Lung (tissue), 12 donors: Measurements from ENCODE around the gene MLLT6. TPM values are rescaled to one million over a fixed set of nuclear protein-coding genes. Genes with fewer than 3 reads are reported as not detected.

ENCODE experiments used
- ATAC-seq: fragments of 200-7000 bp; cut with Tn5 transposase; one replicate; pipeline ENCODE4 v1.9.1; 2020; ENCODE audit warnings: moderate number of reproducible peaks; ENCODE audit not compliant: insufficient read depth, low FRiP score
- DNase-seq, 3 donors: peaks; one replicate each; pipeline ENCODE4 v3.0.0-alpha.2; 2013 to 2017
- H3K27ac ChIP-seq, 2 donors: one replicate each; pipeline ENCODE4 v1.5.1; 2013; ENCODE audit warnings: mild to moderate bottlenecking in 2 of 2, moderate library complexity in 2 of 2, control low read depth in 1 of 2, inconsistent platforms in 1 of 2, low read depth in 1 of 2, low read length in 1 of 2
- H3K27me3 ChIP-seq, 3 donors: one replicate each; pipeline ENCODE4 v1.5.1; 2013; ENCODE audit warnings: low read length in 2 of 3; ENCODE audit not compliant: control insufficient read depth in 3 of 3, insufficient read depth in 3 of 3
- H3K36me3 ChIP-seq, 4 donors: one replicate each; pipeline ENCODE4 v1.5.1; 2013; ENCODE audit warnings: low read length in 4 of 4, mild to moderate bottlenecking in 1 of 4, moderate library complexity in 1 of 4; ENCODE audit not compliant: control insufficient read depth in 4 of 4, insufficient read depth in 4 of 4
- H3K4me1 ChIP-seq, 5 donors: one replicate each; pipeline ENCODE4 v1.5.1; 2013; ENCODE audit warnings: low read length in 5 of 5, mild to moderate bottlenecking in 2 of 5, moderate library complexity in 1 of 5; ENCODE audit not compliant: control insufficient read depth in 5 of 5, insufficient read depth in 5 of 5
- H3K4me3 ChIP-seq: one replicate; pipeline ENCODE4 v1.5.1; 2013; ENCODE audit warnings: mild to moderate bottlenecking, control low read depth, moderate library complexity
- H3K9ac ChIP-seq, 2 donors: one replicate each; pipeline ENCODE4 v1.5.1; 2013; ENCODE audit warnings: low read length in 2 of 2, control low read depth in 1 of 2; ENCODE audit not compliant: insufficient read depth in 1 of 2
- H3K9me3 ChIP-seq, 4 donors: one replicate each; pipeline ENCODE4 v1.5.1; 2013; ENCODE audit warnings: low read length in 3 of 4, mild to moderate bottlenecking in 1 of 4, moderate library complexity in 1 of 4; ENCODE audit not compliant: control insufficient read depth in 4 of 4, insufficient read depth in 3 of 4
- WGBS, 2 donors: extraction: QIAGEN DNeasy Blood & Tissue Kit; methylation state at CpG; one replicate each; pipeline ENCODE4 v1.1.7; 2013; 5-methylcytosine and 5-hydroxymethylcytosine counted together
- polyA plus RNA-seq, 2 donors: library from polyadenylated mRNA; stranded (reverse); fragments of 200-250 nt; gene quantifications; one replicate each; pipeline ENCODE4 v1.2.1, GENCODE V29; 2013
- total RNA-seq, 2 donors: library from RNA; depleted of rRNA in 1 of 2; stranded (reverse); fragments of >200 nt in 1 of 2; gene quantifications; one replicate each; pipeline ENCODE4 v1.2.1, GENCODE V29; 2014 to 2021
- TF ChIP-seq, protein P1 (sequence below): IDR thresholded peaks from 2 replicates; pipeline ENCODE4 v1.5.1; 2012; ENCODE audit warnings: mild to moderate bottlenecking; ENCODE audit errors: control extremely low read depth, extremely low read depth
- donor health status: control.
- donor health status: control.
- donor health status: Bipolar disorder and iron deficiency.
- donor health status: healthy.
- donor health status: DM: yes; HTN: yes; CAD: no.

MLLT6 gene
- total and polyA plus RNA-seq, 4 donors, result 64.0 to 108 (median 70.3) TPM

GRCh38 chr17:38729368-38729885 is 24.4 kb downstream of the MLLT6 start:
- DNase-seq, result no peak
- 27 to 30% methylated on average over 14 of the region's 14 CpGs for WGBS, 2 donors
- ATAC-seq, result no peak
- Histone ChIP-seq H3K4me3 (peak overlapping the region; percentile 55), H3K9ac (no peak overlapping the region), H3K9me3 (no peaks in the 10 kb centered on the region), H3K36me3 (peaks cover 0 to 30% (median 12%) of the 10 kb centered on the region in 4 donors), H3K27ac (peak overlapping the region; percentile 80 to 86), H3K4me1 (peaks cover 0 to 26% (median 9%) of the 10 kb centered on the region in 5 donors), H3K27me3 (no peaks in the 10 kb centered on the region)
- TF ChIP-seq, protein P1, sequence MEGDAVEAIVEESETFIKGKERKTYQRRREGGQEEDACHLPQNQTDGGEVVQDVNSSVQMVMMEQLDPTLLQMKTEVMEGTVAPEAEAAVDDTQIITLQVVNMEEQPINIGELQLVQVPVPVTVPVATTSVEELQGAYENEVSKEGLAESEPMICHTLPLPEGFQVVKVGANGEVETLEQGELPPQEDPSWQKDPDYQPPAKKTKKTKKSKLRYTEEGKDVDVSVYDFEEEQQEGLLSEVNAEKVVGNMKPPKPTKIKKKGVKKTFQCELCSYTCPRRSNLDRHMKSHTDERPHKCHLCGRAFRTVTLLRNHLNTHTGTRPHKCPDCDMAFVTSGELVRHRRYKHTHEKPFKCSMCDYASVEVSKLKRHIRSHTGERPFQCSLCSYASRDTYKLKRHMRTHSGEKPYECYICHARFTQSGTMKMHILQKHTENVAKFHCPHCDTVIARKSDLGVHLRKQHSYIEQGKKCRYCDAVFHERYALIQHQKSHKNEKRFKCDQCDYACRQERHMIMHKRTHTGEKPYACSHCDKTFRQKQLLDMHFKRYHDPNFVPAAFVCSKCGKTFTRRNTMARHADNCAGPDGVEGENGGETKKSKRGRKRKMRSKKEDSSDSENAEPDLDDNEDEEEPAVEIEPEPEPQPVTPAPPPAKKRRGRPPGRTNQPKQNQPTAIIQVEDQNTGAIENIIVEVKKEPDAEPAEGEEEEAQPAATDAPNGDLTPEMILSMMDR, result no peak

- Histone ChIP-seq H3K9me3 (no peaks in the 10 kb centered on the region), H3K4me3 (peak within 1 kb of the TSS; percentile 59), H3K27ac (peak within 1 kb of the TSS; percentile 86), H3K36me3 (peaks cover 0 to 26% (median 11%) of the 10 kb centered on the region in 4 donors), H3K9ac (peak within 1 kb of the TSS in 1 of 2 donors; percentile 56), H3K4me1 (peaks cover 0 to 31% (median 9%) of the 10 kb centered on the region in 5 donors), H3K27me3 (no peaks in the 10 kb centered on the region)
- 1% methylated on average over 61 to 92 of the region's 92 CpGs for WGBS, 2 donors
- ATAC-seq (peak; percentile 92), DNase-seq (peak; percentile 84 to 93 (median 84))
- TF ChIP-seq, protein P1, result peak; percentile 54
These were observed 24.9 kb downstream of the MLLT6 start, which contains the start of gene CISD3 for GRCh38 chr17:38729886-38730525. TSS of gene CISD3 (plus strand) at chr17:38730341. CDS start at chr17:38730359, 18 bp downstream.

DNA sequence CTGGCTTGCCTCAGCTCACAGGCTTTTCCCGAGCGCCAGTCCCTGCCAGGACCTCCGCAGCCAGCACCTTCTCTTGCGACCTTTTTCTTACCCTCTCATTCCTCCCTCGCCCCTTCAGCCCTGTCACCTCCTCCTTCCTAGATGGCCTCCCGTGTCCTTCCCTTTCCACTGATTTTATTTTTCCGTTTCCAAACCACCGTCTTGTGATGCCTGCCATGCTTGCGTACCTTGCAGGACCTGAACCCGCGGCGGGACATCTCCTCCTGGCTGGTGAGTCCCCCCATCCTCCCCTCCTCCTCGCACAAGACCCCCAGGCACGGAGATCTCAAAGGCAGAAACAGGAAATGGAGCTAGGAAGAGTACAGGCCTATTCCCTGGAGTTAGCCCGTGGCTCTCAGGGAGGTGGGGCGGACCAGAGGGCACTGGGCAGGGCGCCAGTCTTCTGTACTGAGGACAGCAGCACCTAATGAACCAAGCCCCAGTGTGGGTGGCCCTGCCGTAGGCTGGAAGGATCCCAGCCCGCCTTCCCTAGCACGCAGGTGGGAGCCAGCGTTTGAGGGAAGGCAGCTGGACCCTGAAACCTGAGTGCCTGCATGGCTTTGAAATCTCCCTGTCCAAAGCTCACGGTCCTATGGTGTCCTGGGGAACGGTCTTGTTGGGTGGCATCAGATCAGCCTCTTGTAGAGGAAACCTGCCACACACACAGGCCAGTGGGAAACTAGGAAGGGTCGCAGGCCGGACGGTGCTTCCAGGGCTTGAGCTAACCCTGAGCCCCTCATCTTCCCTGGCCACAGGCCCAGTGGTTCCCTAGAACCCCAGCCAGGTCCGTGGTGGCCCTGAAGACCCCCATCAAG is 25.7 kb downstream of the MLLT6 start:
- peaks cover 0 to 33% (median 16%) of the 10 kb centered on the region in 5 donors for H3K4me1 ChIP-seq
- H3K9ac ChIP-seq, result peak overlapping the region in 1 of 2 donors; percentile 56
- no peaks in the 10 kb centered on the region for H3K9me3 ChIP-seq
- 17 to 30% methylated on average over 27 of the region's 27 CpGs for WGBS, 2 donors
- ATAC-seq (peak; percentile 23), DNase-seq (peak; percentile 66 to 73 (median 69))
- TF ChIP-seq, protein P1, result no peak
- H3K27ac ChIP-seq, result peak overlapping the region; percentile 75 to 86
- no peaks in the 10 kb centered on the region for H3K27me3 ChIP-seq
- peak overlapping the region; percentile 59 for H3K4me3 ChIP-seq
- peaks cover 0 to 26% (median 12%) of the 10 kb centered on the region in 4 donors for H3K36me3 ChIP-seq
